NCI-H1436 (cell line): Measurements from ENCODE around the gene TLR6.

Experiments used
- DNase-seq: peaks from one replicate; lab custom pipeline; 2025; lab: John Stamatoyannopoulos, UW

TLR6 gene

GRCh38 chr4:38856524-38857337 is at the start of gene TLR6:
TLR6 (minus strand) TSS chr4:38856817; CDS start chr4:38829473, 27,344 bp downstream.
- peak; percentile 57 for DNase-seq

GRCh38 chr4:38905652-38906385 is 49.2 kb upstream of the TLR6 start:
- DNase-seq, result no peak

- no peak for DNase-seq
Measured at GRCh38 chr4:38904682-38905081, 48.1 kb upstream of the TLR6 start.

- no peak for DNase-seq
Measured at GRCh38 chr4:38904090-38904666, 47.6 kb upstream of the TLR6 start.

- no peak for DNase-seq
Measured at GRCh38 chr4:38902695-38903094, 46.1 kb upstream of the TLR6 start.

GRCh38 chr4:38902221-38902620 is 45.6 kb upstream of the TLR6 start:
- DNase-seq, result no peak

GRCh38 chr4:38898245-38898644 is 41.6 kb upstream of the TLR6 start:
- no peak for DNase-seq

- no peak for DNase-seq
Measured at GRCh38 chr4:38896940-38897339, 40.3 kb upstream of the TLR6 start.

- no peak for DNase-seq
Measured at GRCh38 chr4:38894322-38894982, 37.8 kb upstream of the TLR6 start.

GRCh38 chr4:38891051-38891983 is 34.7 kb upstream of the TLR6 start:
- DNase-seq, result no peak

GRCh38 chr4:38889143-38889542 is 32.5 kb upstream of the TLR6 start:
- DNase-seq, result no peak

- no peak for DNase-seq
Measured at GRCh38 chr4:38884254-38884653, 27.6 kb upstream of the TLR6 start.

- DNase-seq, result no peak
Measured at GRCh38 chr4:38876636-38877035, 20.0 kb upstream of the TLR6 start.

- no peak for DNase-seq
Measured at GRCh38 chr4:38873290-38873944, 16.8 kb upstream of the TLR6 start.

- DNase-seq, result no peak
Measured at GRCh38 chr4:38872620-38873019, 16.0 kb upstream of the TLR6 start.

GRCh38 chr4:38871593-38871992 is 15.0 kb upstream of the TLR6 start:
- DNase-seq, result no peak

GRCh38 chr4:38870098-38870808 is 13.6 kb upstream of the TLR6 start:
- no peak for DNase-seq

- DNase-seq, result no peak
Measured at GRCh38 chr4:38869511-38869910, 12.9 kb upstream of the TLR6 start.

- no peak for DNase-seq
Measured at GRCh38 chr4:38868059-38868960, 11.7 kb upstream of the TLR6 start.
